IPS DF 4.7 (cell line): ENCODE results near the gene COLEC11.
"Not testable (repeated sequence)": the region's sequence is repeated elsewhere in the genome, so short reads cannot be mapped to it uniquely, and the experiment has no call there.

Source experiments
- DNase-seq: peaks from one replicate; pipeline ENCODE4 v3.0.0-alpha.2; 2013; ENCODE audit warnings: low spot score; ENCODE audit errors: extremely low read depth

COLEC11 gene

DNA sequence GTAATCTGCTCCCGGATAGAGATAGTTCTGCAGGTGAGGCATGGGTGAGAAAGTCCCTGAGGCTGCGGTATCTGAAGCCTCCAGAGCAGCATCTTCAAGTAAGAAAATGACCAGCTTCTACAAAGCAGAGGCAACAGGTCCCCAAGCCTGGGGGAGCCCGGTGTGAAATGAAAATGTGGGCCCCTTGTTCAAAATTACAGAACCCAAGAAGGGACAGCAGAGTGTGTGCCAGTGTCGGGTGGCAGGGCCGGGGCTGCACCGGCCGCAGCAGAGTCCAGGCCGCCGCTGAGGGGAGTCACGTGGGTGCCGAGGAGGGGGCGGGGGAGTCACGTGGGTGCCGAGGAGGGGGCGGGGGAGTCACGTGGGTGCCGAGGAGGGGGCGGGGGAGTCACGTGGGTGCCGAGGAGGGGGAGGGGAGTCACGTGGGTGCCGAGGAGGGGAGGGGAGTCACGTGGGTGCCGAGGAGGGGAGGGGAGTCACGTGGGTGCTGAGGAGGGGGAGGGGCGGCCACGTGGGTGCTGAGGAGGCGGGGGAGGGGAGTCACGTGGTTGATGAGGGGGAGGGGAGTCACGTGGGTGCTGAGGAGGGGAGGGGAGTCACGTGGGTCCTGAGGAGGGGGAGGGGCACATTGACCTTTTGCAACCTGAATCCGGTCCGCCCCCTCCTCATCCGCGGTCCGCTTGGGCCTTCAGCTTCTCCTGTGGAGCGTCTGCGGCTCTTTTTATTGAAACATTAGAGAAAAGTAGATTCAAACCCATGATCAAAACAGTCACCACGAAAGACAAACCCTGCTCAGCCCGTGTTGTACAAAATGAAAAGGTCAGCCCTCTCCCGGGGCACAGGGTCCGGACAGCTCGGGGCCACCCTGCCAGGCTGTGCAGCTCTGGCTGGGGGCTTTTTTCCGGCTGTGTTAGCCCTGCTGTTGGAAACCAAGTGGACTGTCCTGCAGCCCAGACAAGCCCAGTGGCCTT, 10.4 kb downstream of the COLEC11 start:
- no peak for DNase-seq

DNA sequence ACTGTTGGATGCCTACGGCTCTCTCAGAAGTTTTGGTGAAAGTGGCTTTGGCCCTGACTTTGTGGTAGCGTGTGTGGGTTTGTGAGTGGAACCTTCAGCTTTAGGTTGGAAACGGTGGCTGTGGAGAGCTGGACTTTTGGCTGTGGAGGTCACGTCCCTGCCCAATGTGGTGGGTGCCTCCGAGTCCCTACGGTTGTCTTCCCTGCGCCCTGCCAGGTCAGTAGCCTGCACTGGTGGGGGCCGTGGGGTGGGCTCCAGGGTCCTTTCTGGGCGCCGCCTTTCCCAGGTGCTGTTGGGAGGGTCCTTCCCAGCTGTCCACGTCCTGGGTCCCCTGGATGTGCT, 11.1 kb downstream of the COLEC11 start:
- DNase-seq, result no peak

DNA sequence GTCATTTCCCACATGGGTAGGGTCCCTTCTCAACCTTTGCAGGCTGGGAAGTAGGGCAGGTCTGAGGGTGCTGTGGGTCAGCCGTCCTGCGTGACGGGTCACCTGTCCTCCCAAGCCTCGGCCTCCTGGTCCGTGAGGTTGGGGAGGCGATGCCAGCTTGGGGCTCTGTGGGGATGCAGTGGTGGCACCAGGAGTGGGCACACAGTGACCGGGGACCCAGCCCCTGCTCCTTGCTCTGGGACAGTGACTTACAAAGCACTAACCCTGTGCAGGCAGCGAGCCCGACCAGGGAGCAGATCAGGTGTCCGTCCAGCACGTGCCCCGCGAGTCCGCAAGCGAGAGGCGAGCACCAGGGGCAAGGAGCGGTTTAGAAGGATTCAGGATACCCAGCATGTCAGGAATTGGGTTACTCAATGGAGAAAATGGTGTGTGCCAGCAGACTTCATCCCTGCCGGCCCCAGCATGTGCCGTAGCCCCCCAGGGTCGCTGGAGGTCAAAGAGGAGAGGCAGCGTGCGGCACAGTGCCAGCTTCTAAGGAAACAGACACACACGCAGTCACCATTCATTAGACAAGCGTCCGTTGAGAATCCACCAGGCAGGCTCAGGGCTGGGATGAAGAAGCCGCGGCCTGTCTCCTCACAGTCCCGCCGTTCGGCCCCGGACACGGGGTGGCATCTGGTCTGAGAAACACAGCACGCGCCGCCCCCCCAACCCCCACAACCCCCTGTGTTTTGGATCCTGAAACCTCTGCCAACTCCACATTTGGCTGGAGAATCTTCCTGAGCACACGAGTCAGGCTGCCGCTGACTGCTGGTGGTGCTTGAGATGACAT, 11.7 kb downstream of the COLEC11 start:
- DNase-seq, result no peak

DNA sequence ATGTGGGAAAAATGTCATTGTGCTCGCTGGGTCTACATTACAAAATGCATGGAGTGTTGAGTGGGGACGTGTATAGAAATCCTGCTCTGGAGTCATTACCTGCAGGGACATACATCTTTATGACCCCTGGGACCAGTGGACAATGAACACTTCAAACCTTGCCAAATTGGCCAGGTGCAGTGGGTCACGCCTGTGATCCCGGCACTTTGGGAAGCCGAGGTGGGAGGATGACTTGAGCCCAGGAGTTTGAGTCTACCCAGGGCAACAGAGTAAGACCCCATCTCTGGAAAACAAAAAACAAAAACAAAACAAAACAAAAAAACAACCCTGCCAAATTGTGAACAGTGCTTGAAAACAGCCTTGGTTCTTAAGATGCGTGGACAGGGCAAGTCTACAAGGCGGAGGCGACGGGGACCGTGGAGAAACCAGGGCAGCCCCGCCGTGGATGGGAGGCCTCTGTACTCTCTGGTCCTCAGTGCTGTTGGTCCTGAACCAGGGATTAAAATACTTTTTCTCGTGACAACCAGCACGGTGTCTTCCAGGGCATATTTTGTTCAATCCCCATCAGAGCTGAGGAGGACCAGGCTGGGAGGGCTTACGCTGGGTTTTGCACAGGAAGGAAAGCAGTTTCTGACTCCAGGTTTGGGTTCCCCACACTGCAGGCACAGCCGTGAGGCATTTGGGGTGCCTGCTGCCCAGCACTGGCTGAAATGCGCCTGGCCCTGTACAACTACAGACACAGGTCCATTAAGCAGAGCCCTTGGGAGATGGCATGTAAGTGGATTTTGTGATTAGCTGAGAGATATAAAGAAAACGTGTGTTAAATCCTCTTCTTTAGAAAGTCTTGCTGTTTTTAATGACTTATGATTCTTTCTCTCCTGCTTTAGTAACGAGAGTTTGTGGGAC, 13.7 kb downstream of the COLEC11 start:
- DNase-seq, result no peak

DNA sequence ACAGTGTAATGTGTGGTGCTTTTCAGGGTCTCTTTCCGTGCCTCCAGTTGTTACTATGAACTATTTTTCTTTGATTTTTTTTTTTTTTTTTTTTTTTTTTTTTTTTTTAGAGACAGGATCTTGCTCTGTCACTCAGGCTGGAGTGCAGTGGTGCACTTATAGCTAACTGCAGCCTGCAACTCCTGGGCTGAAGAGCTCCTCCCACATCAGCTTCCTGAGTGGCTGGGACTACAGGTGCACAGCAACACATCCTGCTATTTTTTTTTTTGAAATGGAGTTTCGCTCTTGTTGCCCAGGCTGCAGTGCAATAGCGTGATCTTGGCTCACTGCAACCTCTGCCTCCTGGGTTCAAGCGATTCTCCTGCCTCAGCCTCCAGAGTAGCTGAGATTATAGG, 14.4 kb downstream of the COLEC11 start:
- not testable (repeated sequence) for DNase-seq

DNA sequence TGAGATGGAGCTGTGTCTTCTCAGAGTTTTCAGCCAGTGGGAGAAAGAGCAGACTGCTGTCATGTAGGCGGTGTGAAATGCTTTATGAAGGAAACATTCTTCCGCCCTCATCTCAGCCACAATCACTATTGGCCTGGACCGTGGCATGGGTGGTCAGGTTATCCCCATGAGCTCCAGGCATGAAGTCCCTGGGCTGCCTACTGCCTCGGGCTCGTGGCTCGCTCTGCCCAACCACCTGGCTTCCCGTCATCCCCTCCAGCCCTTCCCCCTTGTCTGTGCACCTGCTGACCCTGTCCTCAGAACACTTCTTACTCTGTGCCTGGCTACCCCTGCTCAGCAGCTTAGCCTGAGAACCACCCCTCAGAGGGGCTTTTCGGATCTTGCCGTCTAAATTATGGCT, 15.5 kb downstream of the COLEC11 start:
- no peak for DNase-seq

DNA sequence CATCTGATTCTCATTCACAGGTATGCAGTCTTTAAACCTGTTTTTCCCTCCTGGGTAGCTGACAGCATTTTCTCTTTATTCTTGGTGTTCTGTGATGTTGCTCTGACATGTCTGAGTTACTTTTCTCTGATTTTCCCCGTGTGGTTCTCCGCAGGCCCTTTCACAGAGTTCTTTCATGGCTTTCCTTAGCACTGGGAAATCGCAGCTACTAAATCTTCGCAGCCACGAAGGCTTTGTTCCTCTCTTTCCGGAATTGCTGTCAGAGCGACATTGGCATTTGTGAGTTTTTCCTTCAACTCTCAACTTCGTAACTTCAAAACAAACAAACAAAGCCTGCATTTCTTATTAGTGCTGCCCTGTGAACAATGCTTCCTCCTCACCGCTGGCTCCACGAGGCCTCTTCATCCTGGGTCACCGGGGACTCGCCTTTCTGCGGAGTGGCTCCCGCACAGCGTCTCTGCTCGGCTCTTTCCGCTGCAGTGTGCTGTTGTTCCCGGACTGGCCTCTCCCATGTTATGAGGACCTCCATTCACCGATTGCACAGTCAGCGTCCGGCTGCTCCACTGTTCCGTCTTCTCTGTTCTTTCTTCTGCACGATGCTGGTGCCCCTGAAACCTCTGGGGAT, 16.1 kb downstream of the COLEC11 start:
- no peak for DNase-seq

DNA sequence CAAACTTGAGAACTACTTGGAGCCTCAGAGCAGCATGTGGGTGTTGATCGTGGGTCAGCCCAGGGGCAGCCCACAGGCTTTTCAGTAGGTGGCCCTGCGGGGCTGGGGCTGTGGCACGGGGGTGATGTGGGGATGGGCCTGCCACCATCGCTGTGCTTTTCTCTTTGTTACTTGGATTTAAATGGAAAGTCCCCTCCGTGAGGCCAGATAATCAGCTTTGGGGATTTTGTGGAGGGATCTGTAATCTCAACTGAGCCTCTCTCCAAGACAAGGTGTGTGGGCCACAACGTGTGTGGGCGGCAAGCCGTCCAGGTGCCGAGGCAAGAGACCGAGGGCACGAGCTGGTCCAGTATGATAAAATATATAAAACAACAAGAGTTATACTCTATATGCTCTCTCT, 16.7 kb downstream of the COLEC11 start:
- no peak for DNase-seq

DNA sequence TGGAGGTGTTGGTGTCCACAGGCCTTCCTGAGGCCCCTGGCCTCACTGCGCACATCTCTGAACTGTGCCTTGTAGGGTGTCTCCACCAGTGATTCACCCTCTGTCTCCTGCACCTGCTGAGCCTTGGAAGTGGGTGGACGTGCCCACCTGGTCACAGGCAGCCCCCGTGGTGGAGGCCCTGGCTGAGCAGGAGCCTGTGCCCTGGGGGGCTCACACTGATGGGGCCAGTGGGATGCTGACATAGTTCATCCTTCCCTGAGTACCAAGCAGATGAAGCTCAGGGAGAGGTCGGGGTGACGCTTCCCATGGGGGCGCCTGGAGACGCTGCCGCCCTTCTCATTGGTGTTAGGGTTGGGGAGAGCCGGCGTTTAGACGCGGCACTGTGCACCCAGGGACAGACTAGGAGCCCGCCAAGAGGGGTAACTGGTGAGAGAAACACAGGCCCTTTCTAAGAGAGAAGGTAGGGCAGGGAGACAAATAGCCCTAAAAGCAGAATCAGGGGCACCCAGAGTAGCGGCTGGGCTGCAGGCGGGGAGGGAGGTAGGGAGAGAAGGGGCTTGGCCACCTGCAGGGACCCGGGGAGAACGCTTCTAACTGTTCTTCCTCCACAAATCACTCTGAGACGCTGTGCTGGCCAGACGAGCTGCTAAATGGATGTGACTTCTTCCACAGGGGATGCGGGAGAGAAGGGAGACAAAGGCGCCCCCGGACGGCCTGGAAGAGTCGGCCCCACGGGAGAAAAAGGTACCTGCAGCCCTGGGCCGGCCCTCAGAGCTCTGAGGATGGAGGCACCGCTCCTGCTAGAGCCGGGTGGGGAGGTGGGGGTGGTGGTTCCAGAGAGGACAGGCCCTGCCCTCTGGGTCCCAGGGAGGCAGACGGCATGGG, 18.0 kb downstream of the COLEC11 start:
- DNase-seq, result no peak

DNA sequence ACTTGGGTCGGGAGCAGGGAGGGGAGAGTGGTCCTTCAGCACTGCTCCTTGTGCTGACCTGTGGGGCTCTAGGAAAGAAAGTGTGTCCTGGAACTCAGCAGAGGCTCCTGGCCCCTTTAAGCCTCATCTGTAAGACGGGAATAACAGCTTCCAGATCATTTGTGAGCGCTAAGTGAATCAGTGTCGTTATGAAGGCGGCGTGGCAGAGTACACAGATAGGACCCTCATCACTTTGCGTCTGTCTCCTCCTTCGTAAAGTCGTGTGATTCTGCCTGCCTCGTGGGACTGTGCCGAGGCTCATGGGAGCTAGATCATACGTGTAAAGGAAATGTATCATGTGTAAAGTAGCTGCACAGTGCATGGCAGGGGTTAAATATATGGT, 18.6 kb downstream of the COLEC11 start:
- DNase-seq, result no peak

DNA sequence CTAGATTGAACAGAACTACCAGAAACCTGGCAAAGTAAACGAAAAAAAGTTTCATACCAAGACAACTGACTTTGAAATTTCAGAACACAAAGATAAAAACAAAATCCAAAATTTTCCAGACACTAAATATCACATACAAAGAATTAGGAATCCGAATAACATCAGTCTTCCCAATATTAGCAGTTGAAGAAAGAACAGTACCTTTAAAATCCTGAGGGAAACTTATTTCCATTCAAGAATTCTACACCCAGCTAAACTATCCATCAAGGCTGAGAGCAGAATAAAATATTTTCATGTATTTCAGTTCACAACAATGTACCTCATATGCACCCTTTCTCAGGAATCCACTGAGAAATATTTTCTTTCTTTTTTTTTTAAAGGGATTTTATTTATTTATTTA, 19.8 kb downstream of the COLEC11 start:
- not testable (repeated sequence) for DNase-seq

DNA sequence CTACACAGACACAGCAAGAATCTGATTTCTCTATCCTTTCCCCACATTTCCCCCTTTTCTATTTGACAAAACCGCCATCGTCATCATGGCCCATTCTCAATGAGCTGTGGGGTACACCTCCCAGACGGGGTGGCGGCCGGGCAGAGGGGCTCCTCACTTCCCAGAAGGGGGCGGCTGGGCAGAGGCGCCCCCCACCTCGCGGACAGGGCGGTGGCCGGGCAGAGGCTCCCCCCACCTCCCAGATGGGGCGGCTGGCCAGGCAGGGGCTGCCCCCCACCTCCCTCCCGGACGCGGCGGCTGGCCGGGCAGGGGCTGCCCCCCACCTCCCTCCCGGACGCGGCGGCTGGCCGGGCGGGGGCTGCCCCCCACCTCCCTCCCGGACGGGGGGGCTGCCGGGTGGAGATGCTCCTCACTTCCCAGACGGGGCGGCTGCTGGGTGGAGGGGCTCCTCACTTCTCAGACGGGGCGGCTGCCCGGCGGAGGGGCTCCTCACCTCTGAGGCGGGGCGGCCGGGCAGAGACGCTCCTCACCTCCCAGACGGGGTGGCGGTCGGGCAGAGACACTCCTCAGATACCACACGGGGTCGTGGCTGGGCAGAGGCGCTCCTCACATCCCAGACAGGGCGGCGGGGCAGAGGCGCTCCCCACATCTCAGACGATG, 20.8 kb downstream of the COLEC11 start:
- DNase-seq, result not testable (repeated sequence)

DNA sequence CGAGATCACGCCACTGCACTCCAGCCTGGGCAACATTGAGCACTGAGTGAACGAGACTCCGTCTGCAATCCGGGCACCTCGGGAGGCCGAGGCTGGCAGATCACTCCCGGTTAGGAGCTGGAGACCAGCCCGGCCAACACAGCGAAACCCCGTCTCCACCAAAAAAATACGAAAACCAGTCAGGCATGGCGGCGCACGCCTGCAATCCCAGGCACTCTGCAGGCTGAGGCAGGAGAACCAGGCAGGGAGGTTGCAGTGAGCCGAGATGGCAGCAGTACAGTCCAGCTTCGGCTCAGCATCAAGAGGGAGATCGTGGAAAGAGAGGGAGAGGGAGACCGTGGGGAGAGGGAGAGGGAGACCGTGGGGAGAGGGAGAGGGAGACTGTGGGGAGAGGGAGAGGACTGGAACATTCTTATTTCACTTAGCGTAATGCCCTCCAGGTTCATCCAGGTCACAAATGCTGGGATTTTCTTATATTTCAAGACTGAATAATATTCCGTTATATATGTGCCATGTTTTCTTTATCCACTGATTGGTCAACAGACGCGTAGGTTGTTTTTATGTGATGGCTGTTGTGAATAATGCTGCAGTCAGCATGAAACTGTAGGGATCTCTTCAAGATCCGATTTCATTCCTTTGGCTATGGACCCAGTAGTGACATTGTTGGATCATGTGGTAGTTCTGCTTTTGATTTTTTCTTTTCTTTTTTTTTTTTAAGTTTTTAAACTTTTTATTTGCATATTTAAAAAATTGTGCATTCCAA, 21.7 kb downstream of the COLEC11 start:
- DNase-seq, result not testable (repeated sequence)

DNA sequence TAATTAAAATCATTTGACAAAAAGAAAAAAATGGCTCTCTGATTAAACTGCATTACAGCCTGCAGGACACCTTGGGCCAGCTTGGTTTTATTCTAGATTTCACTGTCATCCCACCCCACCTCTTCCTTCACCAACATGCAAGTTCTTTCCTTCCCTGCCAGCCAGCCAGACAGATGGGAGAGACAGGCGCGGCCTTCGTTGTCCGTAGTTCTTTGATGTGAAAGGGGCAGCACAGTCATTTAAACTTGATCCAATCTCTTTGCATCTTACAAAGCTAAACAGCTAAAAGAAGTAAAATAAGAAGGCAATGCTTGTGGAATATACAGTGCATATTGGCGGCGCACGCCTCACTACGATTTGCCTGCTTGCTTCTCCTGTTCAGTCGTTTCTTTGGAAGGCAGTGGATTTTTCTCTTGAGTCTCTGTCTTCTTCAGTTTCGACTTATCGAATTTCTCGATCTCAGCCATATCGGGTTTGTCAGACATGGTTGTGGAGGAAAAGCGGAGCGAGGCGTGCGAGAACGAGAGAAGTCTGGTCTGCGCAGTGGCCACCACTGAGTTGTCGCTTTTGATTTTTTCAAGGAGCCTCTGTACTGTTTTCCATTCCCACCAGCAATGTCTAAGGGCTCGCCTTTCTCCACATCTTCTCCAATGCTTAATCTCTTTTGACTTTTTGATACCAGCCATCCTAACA, 22.4 kb downstream of the COLEC11 start:
- no peak for DNase-seq

DNA sequence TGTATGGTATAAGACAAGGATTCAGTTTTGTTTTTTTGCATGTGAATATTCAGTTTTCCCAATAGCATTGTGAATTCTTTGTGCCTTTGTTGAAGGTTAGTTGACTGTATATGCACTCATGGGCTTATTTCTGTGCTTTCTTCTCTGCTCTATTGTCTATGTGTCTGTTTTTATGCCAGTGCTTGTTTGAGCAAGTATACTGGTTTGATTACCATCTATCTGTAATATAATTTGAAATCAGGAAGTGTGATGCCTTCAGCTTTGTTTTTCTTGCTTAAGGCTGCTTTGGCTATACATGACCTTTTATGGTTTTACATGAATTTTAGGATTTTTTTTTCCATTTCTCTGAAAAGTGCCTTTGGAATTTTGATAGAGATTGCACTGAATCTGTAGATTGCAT, 23.5 kb downstream of the COLEC11 start:
- DNase-seq, result no peak

DNA sequence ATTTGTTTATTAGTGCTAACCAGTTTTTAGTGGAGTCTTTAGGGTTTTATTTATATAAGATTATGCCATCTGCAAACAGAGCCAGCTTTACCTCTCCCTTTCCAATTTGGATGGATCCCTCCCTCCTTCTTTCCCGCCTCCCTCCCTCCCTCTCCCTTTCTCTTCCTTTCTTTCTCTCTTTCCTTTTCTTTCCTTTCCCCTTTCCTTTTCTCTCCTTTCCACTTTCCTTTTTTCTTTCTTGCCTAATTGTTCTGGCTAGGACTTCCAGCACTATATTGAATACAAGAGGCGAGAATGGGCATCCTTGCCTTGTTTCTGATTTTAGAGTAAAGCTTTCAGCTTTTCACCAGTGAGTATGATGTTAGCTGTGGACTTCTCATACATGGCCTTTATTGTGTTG, 24.1 kb downstream of the COLEC11 start:
- no peak for DNase-seq

DNA sequence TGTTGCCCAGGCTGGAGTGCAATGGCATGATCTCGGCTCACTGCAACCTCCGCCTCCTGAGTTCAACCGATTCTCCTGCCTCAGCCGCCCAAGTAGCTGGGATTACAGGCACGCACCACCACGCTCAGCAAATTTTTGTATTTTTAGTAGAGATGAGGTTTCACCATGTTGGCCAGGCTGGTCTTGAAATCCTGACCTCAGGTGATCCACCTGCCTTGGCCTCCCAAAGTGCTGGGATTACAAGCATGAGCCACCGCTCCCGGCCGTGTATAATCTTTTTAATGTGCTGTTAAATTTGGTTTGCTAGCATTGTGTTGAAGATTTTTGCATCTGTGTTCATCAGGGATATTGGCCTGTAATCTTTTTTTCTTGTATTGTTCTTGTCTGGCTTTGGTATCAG, 24.7 kb downstream of the COLEC11 start:
- not testable (repeated sequence) for DNase-seq

DNA sequence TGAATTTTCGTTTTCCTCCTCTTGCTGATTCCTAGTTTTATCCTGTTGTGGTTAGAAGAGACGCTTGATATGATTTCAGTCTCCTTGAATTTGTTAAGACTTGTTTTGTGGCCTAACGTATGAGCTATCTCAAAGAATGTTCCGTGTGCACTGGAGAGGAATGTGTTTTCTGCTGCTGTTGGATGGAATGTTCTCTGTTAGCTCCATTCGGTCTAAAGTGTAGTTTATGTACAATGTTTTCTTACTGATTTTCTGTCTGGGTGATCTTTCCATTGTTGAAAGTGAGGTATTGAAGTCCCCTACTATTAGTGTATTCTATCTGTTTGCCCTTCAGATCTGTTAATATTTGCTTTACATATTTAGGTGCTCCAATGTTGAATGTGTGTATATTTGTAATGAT, 25.9 kb downstream of the COLEC11 start:
- no peak for DNase-seq
